Lower leg skin (tissue), 3 donors: Measurements from ENCODE around the gene LMBR1.

Experiments used
- POLR2A ChIP-seq, 2 donors: fragments of 450-650 bp; IDR thresholded peaks; one replicate each; pipeline ENCODE4 v1.6.1; 2016 to 2017; ENCODE audit warnings: antibody characterized with exemption in 2 of 2, mild to moderate bottlenecking in 1 of 2, moderate library complexity in 1 of 2
- TF ChIP-seq, protein P1 (sequence below), 3 donors: fragments of 450-650 bp; IDR thresholded peaks; one replicate each; pipeline ENCODE4 v1.5.1; 2016; ENCODE audit warnings: antibody characterized with exemption in 3 of 3, mild to moderate bottlenecking in 3 of 3, moderate library complexity in 2 of 3

DNA sequence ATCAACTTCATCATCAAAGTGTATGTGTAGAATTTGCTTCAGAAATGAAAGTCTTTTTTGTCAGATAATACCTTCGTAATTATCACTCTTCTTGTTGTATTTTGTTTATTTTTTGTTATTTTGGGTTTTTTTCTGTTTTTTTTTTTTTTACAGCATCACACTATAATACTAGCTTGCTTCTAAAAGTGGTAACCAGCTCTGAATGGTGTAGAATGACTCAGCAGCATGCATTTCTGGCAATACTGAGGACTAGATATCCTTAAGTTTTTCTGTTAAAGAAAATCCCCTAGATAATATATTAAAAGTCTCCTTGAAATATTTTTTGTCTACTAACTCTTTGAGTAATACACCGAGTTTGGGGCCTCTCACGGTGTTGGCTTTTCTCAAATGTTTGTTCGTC lies 109.1 kb downstream of the LMBR1 start:
- TF ChIP-seq, protein P1, sequence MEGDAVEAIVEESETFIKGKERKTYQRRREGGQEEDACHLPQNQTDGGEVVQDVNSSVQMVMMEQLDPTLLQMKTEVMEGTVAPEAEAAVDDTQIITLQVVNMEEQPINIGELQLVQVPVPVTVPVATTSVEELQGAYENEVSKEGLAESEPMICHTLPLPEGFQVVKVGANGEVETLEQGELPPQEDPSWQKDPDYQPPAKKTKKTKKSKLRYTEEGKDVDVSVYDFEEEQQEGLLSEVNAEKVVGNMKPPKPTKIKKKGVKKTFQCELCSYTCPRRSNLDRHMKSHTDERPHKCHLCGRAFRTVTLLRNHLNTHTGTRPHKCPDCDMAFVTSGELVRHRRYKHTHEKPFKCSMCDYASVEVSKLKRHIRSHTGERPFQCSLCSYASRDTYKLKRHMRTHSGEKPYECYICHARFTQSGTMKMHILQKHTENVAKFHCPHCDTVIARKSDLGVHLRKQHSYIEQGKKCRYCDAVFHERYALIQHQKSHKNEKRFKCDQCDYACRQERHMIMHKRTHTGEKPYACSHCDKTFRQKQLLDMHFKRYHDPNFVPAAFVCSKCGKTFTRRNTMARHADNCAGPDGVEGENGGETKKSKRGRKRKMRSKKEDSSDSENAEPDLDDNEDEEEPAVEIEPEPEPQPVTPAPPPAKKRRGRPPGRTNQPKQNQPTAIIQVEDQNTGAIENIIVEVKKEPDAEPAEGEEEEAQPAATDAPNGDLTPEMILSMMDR (IDR thresholded peaks at IDR 0.05): no peak
- no peak for TF ChIP-seq POLR2A (IDR thresholded peaks at IDR 0.05)
